ENCODE data around the gene MACROD2.

DNA sequence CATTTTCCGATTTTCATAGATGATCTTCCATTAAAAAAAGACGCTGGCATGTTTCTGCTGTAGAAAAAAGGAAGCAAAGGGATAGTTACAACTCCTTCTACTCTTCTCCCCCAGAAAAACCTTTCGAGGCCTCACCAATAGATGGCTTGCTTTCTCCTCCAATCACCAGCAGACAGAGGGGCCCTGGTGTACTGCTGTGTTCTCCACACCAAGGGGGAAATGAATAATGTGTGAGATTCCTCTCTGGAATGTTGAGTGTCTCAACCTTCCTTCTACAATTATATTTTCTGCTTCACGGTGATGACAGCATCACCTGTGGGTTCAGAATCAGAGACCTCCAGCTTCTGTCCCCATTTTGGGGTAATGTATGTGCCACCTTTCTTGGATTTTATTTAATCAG is 527.8 kb downstream of the MACROD2 start:
- no peak for TF ChIP-seq SUZ12 (IDR thresholded peaks at IDR 0.05; ENCODE audit: extremely low read depth, insufficient read depth, insufficient read length)
- TF ChIP-seq ZNF274 (IDR thresholded peaks at IDR 0.05; ENCODE audit: low read depth, low read length), result no peak
